HUDEP-2 (cell line): ENCODE data around the gene NAXD.
"Not testable (repeated sequence)": the region's sequence is repeated elsewhere in the genome, so short reads cannot be mapped to it uniquely, and the experiment has no call there.

Source experiments
- DNase-seq, 76 experiments: peaks; one replicate each; lab custom pipeline; 2025; ENCODE audit not compliant: unreplicated experiment in 76 of 76; lab: John Stamatoyannopoulos, UW

NAXD gene

GRCh38 chr13:110615322-110616102, at the start of gene NAXD:
TSS of gene NAXD (plus strand) at chr13:110615545. CDS start at chr13:110615602, 57 bp downstream.
- peak in 74 of 76 experiments; percentile 36 to 99 (median 85) for DNase-seq

DNA sequence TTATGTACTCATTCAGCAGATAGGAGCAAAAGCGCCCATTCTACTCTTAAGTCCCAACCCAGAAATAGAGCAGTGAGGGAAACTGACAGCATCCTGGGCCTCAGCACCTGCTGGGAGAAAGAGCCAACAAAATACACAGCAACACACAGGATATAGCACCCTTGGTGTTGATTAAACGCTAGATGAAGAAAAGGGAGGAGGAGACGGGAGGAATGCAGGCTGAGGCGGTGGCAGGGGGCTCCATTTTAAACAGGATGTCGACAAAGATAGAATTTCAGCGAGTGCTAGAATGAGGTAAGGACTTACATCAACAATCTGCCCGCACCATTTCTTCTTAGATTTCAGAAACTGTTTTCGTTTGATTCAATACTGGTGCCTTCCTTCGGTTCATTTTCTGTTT, 49.2 kb upstream of the NAXD start:
- DNase-seq, result no peak

DNA sequence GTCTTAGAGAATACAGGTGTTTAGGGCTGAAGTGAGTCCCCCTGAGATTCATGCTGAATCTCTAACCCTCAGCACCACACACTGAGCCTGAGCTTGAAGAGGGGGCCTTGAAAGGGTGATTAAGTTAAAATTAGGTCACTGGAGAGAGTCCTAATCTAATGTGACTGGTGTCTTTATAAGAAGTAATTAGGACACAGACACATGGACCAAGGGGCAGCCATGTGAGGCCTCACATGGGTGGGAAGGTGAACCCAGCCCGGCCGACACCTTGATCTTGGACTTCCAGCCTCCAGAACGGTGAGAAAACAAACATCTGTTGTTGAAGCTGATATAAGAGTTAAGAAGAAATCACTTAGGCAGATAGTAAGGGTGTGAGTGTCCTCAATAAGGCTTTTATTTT, 46.7 kb upstream of the NAXD start:
- no peak for DNase-seq

DNA sequence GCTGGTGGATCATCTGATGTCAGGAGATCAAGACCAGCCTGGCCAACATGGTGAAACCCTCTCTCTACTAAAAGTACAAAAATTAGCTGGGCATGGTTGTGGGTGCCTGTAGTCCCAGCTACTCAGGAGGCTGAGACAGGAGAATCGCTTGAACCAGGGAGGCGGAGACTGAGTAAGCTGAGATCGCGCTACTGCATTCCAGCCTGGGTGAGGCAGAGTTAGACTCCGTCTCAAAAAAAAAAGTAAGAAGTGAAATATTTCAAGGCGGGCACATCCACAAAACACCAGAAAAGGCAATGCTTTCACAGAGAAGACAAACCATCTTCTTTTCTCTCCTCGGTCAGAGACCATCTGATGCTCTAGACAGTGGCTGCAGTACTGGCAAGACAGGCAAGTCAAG, 45.4 kb upstream of the NAXD start:
- not testable (repeated sequence) for DNase-seq

GRCh38 chr13:110570886-110571285, 44.5 kb upstream of the NAXD start:
- no peak for DNase-seq

- DNase-seq, result no peak
These were observed 43.2 kb upstream of the NAXD start for GRCh38 chr13:110571896-110572777.

DNA sequence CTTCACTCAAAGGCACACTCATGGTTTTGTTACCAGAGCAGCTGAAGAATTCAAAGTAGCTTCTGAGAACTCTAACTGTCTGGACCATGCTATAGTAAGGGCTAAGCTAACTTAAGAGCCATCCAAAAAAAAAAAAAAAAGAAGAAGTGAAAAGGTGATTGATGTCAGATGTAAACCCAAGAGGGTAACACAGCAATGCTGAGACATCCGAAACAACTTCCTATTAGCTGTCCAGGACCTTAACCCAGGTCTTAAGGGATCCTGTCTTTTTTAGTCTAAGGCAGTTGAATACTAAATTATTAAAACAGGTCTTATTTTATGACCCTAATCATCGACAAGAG, 42.6 kb upstream of the NAXD start:
- DNase-seq, result no peak

DNA sequence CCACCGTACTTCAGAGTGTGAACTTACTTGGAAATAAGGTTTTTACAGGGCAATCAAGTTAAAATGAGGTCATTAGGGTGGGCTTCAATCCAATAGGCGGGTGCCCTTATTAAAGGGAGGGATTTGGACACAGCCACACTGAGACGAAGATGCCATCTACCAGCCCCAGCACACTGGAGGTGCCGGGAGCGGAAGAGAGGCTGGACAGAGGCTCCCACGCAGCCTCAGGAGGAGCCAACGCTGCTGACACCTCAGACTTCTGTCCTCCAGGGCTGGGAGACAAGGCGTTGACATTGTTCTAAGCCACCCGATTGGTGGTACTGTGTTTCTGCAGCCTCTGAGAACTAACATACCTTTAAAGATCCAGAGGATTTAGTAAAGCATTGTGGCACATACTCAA, 41.2 kb upstream of the NAXD start:
- DNase-seq, result no peak

DNA sequence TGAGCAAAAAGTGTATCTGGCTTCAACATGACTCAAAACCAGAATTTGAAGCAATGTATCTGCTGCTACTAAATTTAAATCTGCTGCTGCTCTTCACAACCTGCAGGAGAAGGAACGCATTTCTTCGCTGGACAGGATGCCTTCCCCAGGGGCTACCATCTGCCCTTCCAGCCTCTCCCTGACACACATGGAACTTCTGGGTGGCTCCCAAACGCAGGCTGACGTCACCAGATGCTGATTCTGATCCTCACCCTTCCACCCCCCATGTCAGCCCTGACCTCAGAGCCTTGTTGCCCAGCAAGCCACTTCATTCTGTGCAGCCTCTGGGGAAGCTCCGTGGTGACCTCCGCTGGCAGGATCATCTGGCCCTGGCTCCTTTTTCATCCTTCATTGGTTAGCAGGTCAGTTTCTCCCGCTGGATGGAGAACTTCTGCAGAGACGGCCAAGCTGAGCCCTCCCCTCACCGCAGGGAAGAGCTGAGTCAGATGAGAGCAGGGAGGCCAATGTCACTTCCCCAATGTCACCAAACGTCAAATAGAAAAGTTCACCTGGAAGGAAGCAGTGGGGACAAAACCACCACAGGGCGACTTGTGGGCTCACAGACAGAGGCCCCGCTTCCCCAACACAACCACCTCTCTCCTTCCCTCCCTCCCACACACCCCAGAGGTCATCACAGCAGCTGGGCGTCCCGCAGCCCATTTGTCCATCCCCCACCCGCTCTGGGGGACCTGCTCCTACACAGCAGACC, 39.8 kb upstream of the NAXD start:
- no peak for DNase-seq

DNA sequence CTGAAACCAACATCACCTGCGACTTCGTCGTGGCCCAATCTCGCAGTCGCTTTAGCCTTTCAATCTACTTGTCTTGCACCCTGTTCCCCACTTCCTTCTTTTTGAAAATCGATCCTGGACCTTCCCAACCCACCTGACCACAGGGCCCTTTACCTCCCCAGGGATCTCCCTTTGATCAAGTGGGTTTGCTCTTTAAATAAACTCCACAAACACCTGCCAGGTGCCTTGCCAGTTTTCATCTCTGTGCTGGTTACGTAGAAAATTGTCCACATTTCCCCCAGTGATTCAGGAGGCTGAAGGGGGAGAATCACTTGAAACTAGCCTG, 39.3 kb upstream of the NAXD start:
- DNase-seq, result no peak

DNA sequence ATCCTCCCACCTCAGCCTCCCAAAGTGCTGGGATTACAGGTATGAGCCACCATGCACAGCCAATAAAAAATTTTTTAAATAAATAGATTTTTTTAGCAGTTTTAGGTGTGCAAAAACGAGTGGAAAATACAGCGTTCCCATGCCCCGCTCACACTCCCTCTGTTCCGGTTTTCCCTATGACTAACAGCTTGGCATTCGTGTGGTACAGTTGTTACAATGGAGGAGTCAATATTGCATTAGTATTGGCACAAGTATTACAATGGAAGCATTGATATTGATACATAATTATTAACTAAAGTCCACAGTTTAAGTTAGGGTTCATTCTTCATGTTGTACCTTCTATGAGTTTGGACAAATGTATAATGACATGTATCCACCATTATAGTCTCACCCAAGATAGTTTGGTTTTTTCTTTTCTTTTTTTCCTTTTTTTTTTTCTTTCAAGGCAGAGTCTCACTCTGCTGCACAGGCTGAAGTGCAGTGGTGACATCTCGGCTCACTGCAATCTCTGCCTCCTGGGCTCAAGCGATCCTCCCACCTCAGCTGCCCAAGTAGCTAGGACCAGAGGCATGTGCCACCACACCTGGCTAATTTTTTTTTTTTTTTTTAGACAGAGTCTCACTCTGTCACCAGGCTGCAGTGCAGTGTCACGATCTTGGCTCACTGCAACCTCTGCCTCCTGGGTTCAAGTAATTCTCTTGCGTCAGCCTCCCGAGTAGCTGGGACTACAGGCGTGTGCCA, 38.4 kb upstream of the NAXD start:
- no peak for DNase-seq

GRCh38 chr13:110578363-110578762, 37.0 kb upstream of the NAXD start:
- DNase-seq, result no peak

DNA sequence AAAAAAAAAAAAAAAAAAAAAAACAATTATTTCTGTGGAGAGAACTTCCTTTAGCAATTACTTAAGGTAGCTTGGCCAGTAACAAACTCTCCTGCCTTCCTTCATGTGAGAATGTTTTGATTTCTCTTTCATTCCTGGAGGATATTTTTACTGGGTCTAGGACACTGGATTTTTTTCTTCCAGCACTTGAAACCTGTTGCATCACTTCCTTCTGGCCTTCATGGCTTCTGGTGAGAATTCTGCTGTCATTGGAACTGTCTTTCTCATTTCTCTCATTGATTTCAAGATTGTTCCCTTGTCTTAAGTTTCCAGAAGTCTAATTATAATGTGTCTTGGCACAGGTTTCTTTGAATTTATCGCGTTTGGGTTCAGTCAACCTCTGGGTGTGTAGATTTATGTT, 34.5 kb upstream of the NAXD start:
- DNase-seq, result no peak

GRCh38 chr13:110581506-110582185, 33.7 kb upstream of the NAXD start:
- no peak for DNase-seq

GRCh38 chr13:110582421-110582954, 32.9 kb upstream of the NAXD start:
- DNase-seq, result no peak

- no peak for DNase-seq
These were observed 32.0 kb upstream of the NAXD start for GRCh38 chr13:110583178-110583865.

DNA sequence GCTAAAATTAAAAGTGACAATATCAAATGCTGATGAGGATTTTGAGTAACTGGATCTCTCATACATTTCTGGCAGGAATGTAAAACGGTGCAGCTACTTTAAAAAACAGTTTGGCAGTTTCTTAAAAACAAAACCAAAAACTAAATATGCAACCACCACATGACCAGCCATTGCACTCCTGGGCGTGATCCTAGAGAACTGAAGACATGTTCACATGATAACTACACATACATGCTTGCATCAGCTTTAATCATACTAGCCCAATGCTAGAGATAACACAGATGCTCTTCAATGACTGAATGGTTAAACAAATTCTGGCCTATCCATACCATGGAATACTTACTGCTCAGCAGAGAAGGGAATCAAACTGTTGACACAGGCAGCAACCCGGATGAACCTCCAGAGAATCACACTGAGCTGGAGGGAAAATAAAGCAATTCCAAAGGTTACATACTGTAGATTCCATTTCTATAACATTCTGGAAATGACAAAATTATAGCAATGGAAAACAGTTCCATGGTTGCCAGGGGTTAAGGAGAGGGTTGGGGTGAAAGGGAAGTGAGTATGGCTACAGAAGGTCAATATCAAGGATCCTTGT, 25.5 kb upstream of the NAXD start:
- no peak for DNase-seq

- no peak for DNase-seq
These were observed 24.8 kb upstream of the NAXD start for GRCh38 chr13:110590577-110590976.

DNA sequence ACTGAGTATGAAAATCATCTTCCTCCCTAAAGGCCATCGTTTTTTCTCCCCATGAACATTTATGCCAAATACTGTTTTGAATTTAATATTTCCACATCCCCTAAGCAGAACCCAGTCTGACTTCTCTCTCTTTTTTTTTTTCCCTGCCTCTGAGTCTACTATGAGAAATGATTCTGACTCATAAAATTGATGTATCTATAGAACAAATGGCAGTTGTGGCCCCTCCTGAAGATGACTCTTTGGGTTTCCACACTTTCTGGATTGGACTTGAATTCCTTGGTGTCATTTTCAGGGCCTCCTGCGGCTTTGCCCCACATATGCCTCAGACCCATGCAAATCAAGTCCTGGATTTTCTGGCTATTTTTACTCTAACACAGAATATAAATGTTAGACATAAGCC, 22.7 kb upstream of the NAXD start:
- DNase-seq, result no peak
